EH (cell line): ENCODE data around the gene PACSIN3.
A peak's percentile ranks its signal among the peaks of the same experiment; 100 is the strongest.

Source experiments
- DNase-seq: peaks from one replicate; pipeline ENCODE4 v3.0.0-alpha.2; 2015; ENCODE audit warnings: low read depth

The PACSIN3 gene

GRCh38 chr11:47176328-47177228, 9.7 kb downstream of the PACSIN3 start, which contains the start of gene ARFGAP2:
TSS of gene ARFGAP2 (minus strand) at chr11:47176879. CDS start at chr11:47176853, 26 bp downstream.
- peak; percentile 96 for DNase-seq

DNA sequence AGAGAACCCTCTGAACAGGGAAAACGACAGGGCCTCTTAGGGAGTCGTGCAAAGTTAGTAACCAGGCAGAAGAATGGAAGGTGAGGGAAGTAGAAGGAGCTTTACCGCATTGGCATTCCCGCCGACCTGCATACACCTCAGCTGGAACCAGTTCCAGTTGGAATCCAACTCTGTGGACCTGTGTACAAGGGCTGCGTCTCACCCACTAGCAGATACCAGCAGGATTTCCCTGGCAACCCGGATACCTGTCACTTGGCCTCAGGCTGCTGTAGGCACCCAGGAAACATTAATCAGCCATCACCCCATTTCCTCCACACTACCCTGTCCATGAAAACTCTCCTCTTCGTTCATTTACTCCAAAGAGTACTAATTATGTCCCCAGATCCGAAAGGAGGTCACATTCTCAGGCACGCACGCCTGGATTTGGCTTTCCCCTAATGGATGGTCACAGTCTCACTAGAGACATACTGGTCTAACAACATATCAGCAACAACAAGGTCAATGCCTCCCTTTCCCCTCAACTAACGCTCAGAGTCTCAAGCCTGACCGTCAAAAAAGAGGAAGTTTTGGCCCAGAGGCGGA, 10.4 kb downstream of the PACSIN3 start:
- no peak for DNase-seq

- no peak for DNase-seq
Measured at GRCh38 chr11:47172740-47173336, 13.4 kb downstream of the PACSIN3 start.

GRCh38 chr11:47171856-47172255, 14.4 kb downstream of the PACSIN3 start:
- no peak for DNase-seq

GRCh38 chr11:47171061-47171838, 15.0 kb downstream of the PACSIN3 start:
- DNase-seq, result no peak

DNA sequence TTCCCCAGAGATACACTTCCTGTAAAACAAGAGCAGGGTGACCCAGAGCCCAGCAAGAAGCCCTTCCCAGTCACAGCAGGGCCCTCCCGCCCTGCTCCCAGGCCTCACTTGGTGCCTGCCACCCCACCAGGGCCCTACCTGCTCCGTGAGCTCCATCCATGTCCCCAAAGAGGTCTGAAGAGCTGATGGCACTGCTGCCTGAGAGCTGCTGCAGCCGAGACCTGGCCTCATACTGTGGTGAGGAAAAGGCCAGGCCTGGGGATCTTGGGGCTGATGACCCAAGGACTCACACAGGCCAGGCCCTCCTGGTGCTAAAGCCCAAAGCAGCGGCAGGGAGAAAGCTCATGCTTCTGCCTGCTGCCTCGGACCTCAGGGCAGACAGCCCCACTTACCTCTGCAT, 19.9 kb downstream of the PACSIN3 start:
- no peak for DNase-seq

DNA sequence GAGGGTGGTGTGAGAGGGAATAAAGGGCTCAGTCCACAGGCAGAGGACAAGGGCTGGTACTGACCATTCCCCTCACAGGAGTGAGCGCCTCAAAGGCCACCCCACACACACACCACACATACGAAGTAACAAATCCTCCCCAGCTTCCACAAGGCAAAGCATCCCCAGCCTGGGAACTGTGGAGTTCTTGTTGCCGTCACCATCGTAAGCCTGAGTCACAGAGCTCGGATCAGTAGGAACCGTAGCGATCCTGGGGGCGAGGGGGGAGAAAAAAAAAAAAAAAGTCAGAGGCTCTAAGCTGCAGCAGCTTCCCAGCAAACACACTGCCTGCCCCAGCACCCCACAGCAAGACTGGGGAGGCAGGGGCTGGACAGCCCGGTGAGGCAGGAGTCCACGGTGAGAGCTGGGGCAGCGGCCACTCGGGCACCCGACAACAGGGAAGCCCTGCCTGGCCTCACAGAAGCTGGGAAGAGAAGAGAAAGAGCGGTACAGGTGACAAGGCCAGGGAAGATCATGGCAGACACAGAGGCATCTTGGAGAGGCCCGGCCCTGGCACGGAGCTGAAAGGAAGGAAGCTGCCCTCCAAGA, 20.9 kb downstream of the PACSIN3 start:
- no peak for DNase-seq

DNA sequence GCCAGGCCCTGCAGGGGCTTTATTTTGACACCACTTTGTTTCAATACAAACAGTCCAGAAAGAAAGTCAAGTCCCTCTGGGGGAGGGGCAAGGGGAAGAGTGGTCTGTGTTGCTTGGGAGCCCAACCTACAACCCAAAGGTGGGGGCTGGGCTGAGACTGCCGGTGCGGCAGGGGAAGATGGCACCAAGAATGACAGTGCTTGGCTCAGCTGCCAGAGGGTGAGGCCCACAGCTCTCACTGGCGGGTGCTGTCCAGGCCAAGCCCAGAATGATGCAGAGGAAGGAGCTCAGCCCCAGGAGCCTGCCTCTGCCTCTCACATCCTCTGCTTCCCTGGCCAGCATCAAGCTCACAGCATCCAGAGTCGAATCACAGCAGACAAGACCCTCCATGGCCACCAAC, 21.9 kb downstream of the PACSIN3 start:
- no peak for DNase-seq

DNA sequence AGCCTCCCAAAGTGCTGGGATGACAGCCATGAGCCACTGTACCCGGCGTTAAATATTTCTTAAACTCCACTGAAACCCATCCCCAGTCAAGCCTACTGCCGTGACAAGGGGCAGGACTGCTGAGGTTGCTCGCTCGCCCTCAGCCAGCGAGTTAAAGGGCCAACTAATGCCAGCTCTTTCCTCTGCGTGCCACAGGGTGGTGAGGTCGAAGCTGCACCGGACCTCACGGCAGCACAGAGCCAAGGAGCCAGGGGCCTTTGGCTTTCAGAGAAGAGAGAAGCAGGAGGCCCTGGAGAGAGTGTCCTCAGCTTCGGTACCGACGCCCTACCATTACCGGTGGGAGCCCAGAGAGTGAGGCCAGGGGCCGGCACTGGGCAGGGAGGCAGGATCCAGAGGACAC, 22.3 kb downstream of the PACSIN3 start:
- DNase-seq, result no peak

DNA sequence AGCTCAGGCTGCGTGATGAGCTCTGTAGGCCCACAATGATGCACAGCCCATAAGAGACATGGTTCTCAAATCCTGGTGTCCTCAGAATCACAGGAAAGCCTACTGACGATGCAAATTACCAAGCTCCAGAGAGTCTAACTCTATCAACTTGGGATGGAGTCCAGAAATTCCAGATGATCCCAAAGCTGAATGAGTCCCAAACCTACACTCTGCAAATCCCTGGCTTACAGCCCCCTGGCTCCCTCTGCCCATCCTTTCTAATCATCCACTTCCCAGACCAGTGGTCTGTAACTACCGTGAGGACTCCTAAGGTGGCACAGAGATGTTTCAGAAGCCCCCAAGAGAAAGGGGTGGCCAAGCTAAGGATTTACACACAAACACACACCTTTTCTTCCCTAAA, 23.0 kb downstream of the PACSIN3 start:
- no peak for DNase-seq

DNA sequence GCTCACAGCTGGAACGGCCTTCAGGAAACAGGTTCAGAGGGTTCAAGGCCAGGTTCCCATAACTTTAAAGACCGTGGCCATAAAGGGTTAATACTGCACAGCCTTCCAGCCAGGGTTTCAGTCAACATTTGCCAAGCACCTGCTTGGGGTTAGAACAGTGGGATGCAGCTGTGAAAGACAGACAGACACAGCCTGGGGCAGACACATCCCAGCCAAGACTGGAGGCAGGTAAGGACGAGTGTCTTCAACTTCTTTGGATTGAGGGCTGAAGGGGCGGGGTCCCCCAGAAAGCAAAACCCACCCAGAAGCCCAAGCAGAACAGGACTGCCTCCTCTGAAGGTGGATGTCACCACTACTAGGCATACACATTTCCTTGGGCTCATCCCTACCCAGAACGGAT, 23.8 kb downstream of the PACSIN3 start:
- DNase-seq, result no peak

GRCh38 chr11:47161890-47162289, 24.3 kb downstream of the PACSIN3 start:
- no peak for DNase-seq

DNA sequence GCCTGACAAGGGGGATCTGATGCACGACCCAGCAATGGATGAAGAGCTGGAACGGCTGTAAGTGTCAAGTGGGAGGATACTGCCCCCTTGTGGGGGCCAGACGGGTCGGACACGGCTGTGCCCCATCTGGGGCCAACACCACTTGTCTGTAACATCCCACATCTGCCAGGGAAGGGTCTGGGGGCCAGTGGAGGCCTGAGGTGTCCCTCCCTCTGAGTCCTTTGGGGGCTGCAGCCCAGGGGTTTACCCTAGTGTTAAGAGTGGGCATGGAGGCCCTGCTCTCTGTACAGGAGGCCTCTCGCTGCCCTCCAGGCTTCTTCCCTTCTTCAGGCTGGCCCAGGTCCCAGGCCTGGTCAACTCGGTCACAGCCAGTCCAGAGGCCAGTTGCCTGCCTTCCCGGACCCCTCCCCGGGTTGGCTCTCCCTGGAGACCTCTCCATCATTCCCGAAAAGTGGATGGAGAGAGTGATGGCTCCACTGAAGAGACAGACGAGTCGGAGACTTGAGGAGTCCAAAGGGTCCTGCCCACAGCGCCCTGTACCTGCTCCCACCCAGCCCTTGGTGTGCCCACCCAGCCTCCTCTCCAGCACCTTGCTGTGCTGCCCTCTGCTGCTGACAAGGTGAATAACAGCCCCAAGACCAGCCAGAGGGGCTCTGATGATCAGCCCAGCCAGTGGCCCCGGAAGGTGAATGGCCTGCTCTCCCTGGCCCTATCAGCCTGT, 24.9 kb downstream of the PACSIN3 start:
- peak; percentile 77 for DNase-seq

- no peak for DNase-seq
Measured at GRCh38 chr11:47160753-47161133, 25.5 kb downstream of the PACSIN3 start.

DNA sequence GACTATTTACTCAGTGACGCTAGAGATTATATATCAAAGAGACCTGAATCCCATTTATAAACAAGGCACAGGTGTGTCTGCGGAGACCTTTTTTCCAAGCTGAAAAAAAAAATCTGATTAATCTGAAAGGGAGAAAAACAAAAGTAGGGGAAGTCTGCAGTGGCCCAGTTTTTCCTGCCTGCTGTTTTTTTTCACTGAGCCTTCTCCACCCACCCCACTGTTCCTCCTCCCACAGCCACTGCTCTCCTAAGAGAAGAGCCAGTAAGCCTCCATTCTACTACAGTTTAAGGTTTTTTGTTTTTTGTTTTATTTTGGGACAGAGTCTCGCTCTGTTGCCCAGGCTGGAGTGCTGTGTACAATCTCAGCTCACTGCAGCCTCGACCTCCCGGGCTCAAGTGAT, 28.0 kb downstream of the PACSIN3 start:
- DNase-seq, result no peak

- DNase-seq, result no peak
Measured at GRCh38 chr11:47157805-47158204, 28.4 kb downstream of the PACSIN3 start.

DNA sequence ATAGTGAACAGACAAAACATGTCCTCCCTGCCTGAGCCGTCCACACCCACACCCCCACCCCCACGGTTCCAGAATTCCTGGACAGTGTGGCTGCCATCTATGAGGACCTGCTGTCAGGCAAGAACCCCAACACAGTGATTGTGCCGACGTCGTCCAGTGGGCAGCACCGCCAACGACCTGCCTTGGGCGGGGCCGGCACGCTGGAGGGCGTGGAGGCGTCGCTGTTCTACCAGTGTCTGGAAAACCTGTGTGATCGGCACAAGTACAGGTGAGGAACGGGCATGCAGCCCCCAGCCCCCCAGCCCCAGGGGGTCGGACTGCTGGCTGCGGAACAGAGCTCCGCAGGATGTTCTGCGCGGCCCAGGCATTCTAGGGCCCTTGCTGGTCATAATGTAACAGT, 29.3 kb downstream of the PACSIN3 start:
- no peak for DNase-seq

DNA sequence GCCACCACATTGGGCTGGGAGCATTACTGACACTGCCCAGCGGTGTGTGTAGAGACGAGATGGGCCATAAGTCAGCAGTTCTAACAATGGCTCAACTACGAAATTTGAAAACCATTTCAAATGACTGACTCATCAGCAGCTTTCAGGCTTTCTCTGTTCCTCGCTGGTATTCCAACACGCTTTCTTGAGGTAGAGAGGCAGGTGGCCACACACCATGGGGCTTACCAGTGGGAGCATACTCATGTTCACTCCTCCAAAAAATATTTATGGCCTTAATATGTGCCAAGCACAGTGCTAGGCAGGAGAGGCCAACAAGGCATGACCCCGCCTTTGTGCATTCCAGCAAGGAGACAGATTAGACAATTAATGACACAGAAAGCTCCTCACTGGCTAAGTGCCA, 29.9 kb downstream of the PACSIN3 start:
- DNase-seq, result no peak

GRCh38 chr11:47155879-47156278, 30.4 kb downstream of the PACSIN3 start:
- DNase-seq, result no peak

- DNase-seq, result no peak
Measured at GRCh38 chr11:47154616-47155570, 31.3 kb downstream of the PACSIN3 start.
